GM21526 (cell line): ENCODE data around the gene C12orf43.
A peak's percentile ranks its signal among the peaks of the same experiment; 100 is the strongest.
"Not testable (repeated sequence)": the region's sequence is repeated elsewhere in the genome, so short reads cannot be mapped to it uniquely, and the experiment has no call there.

ENCODE experiments used
- ATAC-seq: cut with Tn5 transposase; IDR thresholded peaks from one replicate; pipeline ENCODE4 v1.9.1; 2021; ENCODE audit warnings: moderate library complexity; ENCODE audit not compliant: unreplicated experiment, low FRiP score

The C12orf43 gene, protein sequence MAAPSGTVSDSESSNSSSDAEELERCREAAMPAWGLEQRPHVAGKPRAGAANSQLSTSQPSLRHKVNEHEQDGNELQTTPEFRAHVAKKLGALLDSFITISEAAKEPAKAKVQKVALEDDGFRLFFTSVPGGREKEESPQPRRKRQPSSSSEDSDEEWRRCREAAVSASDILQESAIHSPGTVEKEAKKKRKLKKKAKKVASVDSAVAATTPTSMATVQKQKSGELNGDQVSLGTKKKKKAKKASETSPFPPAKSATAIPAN

DNA sequence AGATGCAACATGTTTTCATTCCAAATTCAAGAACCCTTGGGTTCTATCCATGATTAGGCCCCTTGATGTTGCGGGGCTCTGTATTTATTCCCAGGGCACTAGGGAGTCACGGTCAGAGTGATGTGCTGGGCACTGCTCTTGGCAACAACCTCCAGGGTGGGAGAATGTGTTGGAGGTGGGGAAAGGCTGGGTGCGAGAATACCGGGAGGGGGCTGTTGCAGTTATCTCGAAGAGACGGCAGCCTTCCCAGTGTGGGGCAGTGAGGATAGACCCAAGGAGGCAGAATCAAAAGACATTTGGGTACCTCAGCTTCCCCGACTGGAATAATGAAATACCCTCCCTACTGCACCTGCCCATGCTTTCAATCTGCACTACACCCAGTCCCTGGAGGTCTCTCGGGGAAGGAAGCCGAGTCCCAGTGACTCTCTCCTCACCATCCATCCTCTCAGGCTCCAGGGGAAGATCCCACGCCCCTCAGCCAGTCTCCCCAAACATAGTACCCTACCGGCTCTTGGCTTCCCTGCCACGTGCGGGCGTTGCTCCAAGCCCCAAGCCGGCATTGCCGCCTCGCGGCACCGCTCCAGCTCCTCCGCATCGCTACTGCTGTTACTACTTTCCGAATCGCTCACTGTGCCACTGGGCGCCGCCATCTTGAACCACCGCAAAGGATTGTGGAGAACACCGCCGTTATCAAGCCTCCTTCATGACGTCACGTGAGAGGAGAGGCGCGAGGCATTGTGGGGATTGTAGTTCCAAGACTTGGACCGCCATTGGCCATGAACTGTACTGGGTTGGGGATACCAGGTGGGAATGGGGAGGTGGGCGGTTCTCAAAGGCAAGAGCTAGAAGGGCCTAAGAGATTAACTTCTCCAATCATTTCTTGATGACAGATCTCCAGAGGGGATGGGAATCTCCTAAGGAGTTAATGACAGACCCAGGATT, at the start of gene C12orf43:
C12orf43 (minus strand) TSS at position 663 of the 942 bp plus-strand sequence; CDS start at position 650, 13 bp downstream.
- peak; percentile 91 for ATAC-seq

DNA sequence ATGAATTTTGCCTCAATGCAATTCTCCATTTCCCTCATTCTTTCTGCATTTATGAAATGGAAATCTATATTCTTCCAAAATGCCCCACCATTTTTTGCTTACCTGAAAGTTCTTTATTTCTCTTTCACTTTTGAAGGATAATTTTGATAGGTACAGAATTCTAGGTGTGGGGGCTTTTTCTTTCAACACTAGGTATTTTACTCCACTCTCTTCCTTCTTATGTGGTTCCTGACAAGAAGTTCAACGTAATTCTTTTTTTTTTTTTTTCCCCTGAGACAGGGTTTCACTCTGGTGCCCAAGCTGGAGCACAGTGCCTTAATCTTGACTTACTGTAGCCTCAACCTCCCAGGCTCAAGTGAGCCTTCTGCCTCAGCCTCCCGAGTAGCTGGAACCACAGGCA, 49.1 kb upstream of the C12orf43 start:
- no peak for ATAC-seq

DNA sequence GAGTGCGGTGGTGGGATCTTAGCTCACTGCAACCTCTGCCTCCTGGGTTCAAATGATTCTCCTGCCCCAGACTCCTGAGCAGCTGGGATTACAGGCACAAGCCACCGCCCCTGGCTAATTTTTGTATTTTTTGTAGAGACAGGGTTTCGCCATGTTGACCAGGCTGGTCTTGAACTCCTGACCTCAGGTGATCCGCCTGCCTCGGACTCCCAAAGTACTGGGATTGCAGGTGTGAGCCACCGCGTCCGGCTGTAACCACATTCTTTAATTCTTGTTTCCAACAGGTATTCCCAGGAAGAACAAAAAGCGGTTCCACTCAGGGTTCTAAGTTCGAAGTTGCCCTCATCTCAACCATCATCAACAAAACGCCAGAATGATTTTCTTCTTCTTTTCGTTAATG, 48.3 kb upstream of the C12orf43 start:
- not testable (repeated sequence) for ATAC-seq

DNA sequence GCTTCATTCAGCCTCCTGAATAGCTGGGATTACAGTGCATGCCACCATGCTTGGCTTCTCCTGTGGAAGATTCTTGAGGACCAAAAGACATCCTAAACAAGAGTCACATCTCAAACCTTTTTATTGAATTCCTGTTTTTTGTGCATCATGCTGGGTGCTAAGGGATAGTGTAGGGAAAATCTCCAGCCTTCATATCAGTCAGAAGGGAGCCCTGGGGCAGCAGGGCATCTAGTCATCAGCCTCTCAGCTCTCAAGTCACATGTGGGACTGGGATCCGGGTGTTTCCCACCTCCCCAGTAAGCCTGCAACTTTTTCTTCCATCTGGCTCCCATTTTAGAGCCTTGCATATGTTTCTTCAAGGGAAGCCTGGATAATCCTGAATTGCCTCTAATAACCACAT, 47.8 kb upstream of the C12orf43 start:
- no peak for ATAC-seq

DNA sequence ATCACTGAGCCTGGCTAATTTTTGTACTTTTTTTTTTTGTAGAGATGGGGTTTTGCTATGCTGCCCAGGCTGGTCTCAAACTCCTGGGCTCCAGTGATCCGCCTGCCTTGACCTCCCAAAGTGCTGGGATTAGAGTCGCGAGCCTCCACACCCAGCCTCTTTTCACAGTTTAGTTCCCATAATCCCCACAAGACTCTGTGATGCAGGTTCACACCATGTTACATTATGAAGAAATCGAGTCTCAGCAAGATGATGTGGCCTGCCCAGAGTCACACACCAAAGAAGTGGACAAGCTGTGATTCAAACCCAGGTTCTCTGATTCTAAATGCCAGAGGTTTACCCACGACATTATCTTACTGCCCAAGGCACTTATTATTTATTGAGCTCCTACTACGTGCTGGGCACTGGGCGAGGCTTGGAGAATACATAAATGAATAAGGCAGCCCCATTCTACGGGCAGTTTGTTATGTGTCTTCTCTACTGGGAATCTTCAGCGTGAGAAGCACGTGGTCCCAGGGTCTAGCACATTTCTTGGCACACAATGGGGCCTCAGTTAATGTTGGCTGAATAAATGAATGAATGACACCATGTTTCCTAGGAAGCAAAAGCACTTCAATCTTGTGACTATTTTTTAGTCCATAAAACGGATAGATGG, 46.2 kb upstream of the C12orf43 start:
- no peak for ATAC-seq

DNA sequence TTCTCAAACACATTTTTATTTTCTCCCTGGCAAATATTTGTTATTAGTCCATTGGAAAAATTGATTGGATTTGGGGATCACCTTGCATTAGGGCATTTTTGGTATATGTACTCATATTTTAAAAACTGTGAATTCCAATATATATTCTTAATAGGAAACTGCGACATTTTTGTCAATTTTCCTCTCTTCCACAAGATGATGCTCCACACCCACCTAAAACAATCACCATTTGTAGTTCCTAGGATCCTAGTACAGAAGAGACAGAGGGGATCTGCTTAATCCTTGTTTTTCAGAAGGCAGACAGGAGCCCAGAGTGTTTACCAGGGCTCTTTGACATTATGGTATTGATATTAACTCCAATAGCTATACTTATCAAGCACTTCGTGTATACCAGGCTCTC, 45.5 kb upstream of the C12orf43 start:
- no peak for ATAC-seq

DNA sequence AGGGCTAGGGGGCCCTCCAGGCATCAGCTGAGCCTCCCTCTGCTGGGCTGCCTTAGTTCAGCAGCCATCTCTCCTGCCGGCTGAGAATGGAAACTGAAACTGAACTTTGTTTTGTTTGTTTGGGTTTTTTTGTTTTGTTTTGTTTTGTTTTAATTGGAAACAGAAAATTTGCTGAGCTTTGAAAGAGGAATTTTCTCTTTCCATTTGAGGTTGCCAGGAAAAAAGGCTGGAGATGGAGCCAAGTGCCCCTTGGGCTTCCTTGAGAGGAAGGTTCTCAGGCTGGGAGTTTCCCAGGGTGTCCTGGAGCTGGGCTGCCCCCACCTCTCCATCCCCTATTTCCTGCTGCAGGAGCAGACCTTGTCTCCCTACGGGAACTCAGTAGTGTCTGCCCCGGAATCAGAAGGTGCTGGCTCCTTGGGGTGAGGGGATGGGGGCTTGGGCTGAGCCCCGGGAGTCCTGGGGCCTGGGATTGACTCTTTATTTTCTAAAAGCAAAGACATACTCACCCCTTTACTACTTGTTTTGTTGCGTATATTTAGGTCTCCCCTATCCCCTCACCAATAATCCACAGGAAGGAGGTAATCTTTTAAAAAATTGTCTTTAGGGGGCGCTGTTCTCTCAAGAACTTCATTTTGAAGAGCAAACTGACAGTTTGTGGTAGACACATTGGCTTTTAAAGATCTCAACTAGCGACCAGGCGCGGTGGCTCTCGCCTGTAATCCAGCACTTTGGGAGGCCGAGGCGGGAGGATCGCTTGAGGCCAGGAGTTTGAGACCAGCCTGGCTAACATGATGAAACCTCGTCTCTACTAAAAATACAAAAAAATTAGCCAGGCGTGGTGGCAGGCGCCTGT, 44.1 kb upstream of the C12orf43 start:
- ATAC-seq, result peak; percentile 85

DNA sequence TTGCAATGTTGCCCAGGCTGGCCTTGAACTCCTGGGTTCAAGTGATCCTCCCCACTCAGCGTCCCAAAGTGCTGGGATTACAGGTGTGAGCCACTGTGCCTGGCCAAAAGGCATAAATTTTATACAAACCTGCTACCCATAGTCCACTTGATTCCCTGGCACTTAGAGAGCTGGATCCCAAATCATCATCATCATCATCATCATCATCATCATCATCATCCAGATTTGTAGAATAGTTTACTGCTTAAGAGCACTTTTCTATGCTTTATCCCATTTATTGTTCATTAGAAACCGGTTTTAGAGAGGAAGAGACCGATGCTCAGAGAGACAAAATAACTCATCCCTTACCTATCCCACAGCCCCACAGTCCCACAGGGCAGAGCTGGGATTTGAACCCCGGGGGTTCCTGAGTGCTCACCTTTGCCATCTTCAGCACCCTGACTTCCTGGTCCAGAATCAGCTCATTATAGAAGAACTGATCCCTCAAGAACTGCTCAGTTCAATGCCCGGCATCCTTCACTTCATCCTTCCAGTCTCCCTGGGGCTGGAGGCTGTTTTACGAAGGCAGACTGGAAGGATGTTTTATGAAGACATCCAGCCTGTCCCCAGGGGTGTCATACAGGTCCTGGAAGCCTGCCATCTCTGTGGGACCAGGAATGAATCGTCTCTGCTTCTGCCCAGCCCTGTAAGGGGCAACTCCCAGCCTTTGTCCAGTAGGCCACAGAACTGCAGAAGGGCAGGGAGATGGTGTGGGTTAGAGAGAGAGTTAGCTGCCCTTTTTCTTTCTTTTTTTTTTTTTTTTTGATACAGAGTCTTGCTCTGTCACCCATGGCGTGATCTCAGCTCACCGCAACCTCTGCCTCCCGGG, 43.0 kb upstream of the C12orf43 start:
- ATAC-seq, result no peak

DNA sequence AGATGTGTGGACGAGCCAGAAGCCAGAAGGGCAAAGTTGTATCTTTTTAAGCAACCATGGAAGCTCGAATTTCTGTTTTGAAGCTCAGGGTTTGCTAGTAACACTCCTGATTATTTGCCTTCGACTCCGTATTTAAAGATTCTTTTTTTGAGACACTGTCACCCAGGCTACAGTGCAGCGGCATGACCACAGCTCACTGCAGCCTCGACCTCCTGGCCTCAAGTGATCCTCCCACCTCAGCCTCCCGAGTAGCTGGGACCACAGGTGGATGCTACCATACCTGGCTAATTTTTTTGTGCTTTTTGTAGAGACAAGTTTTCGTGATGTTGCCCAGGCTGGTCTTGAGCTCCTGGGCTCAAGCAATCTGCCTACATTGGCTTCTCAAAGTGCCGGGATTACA, 41.5 kb upstream of the C12orf43 start:
- no peak for ATAC-seq

DNA sequence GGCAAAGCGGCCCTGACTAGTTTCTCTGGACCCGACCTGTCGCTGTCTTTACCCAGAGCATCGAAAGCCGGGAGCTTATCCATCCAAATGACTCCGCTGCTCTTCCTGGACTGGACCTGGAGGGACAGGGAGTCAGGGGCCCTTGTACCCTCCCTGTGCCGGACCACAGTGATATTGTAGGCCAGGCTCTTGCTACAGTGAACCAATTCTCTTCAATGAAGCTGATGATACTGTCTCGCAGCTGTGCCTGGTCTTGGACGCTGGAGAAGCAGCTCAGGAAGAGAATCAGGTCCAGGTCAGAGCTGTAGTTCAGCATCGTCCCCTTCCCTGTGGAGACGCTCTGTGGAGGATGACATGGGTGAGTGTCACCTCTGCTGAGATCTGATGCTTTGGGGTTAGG, 37.4 kb upstream of the C12orf43 start:
- ATAC-seq, result no peak

DNA sequence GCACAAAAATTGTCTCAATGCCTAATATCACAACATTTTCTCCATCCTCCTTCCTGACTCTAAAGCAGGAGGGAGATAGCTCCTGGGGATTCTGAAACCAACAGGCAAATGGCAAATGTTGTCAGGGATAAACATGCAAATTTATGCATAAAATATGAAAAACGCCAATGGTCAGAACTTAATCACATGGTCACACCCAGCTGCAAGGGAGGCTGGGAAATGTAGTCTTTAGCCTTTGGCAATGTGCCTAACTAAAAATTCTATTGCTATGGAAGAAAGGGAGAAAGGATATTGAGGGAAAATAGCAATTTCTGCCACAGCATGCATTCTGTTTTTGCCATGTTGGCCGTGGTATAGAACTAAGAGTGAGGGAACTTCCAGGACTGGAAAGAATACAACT, 34.4 kb upstream of the C12orf43 start:
- no peak for ATAC-seq

DNA sequence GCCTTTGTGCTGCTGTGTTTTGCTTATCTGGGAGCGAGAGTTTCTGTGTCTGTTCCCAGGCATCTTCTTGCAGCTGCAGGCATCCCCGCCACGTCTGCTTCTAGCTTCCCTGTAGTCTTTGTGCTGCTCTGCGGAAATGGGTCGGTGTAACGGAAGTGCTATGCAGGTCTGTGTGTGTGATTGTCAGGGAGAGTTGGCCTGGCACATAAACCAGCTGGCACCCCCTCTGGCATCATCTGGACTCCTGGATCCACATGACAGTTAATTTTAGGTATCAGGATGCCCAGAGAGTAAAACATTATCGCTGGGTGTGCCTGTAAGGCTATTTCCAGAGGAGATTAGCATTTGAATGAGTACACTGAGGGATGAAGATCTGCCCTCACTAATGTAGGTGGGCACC, 32.2 kb upstream of the C12orf43 start:
- no peak for ATAC-seq

DNA sequence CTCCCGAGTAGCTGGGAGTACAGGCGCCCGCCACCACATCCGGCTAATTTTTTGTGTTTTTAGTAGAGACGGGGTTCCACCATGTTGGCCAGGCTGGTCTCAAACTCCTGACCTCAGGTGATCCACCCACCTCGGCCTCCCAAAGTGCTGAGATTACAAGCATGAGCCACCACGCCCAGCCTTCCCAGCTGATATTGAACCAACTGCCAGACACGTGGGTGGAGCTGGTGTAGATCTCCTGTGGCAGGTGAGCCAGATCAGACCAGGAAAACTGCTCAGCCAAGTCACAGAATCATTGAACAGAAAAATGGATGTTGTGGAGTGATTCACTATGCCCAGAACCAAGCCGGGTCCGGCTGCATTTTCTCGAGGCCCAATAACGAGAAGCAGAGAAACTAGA, 31.1 kb upstream of the C12orf43 start:
- not testable (repeated sequence) for ATAC-seq

DNA sequence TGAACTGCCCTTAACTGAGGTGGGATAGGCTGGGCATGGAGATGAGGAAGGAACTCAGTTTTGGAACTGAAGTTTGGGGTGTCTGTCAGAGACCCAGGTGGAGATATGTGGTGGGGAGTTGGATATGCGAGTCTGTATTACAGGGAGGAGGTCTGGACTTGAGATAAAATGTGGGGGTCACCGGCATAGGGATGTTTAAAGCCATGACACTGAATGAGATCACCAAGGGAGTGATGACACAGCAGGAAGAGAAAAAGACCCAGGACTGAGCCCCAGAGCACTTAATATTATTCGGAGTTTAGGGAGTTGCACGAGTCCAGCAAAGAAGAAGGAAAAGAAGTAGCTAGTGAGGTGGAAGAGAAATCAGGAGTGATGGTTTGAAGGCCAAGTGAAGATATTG, 26.8 kb upstream of the C12orf43 start:
- ATAC-seq, result no peak

DNA sequence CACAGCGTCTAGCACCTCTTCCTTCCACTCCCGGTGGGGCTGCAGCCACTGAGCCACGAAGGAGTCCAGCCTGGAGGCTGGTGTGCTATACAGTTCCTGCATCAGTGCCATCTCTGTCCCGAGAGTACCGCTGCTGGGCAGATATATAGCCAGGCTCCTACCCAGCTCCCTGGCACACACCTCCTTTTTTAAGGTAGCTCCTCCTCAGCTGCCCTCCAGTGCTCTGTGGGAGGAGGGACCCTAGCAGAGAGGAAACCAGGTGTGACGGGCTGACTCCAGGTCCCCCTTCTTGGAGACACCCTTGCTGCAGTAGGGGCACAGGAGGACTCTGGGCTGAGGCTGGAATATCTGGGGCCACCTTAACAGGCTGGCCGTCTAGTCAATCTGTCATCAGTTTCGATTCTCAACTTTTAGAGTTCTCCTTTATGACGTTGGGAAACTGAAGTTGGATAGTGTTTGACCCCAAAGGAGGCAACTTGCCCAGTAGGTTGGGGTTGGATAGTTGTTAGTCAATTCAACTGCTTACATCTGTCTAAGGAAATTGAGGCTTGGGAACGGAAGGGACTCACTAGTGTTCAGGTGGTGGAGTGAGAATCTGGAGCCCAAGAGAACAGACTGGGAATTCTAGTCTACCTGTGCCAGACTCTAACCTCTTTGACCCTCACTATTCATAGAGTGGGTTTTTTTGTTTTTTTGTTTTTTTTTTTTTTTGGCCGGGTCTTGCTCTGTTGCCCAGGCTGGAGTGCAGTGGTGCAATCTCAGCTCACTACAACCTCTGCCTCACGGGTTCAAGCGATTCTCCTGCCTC, 22.8 kb upstream of the C12orf43 start, which contains the start of gene OASL:
OASL (minus strand) TSS at position 386 of the 808 bp plus-strand sequence; CDS start at position 111, 275 bp downstream.
- peak; percentile 56 for ATAC-seq

DNA sequence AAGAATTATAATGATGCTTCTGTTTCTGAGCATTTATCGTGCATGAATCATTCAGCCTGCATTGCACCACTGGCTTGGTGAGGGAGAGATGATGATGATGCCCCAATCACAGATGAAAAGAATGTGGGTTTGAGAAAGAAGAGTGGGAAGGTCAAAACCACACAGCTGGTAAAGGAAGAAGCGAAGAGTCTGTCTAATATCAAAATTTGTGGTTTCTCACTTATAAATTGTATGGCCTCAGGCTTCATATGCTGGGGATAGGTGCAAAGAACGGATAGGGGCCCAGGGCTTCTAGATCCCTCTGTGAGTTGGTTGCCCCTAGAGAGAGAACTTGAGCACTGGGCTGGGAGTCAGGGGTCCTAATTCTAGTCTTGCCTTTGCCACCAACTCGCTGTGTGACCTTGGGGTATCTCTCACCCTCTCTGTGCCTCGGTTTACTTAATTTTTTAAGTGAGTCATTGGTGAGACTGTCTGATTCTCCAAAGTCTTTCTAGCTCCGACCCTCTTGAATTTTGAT, 20.6 kb upstream of the C12orf43 start:
- no peak for ATAC-seq

DNA sequence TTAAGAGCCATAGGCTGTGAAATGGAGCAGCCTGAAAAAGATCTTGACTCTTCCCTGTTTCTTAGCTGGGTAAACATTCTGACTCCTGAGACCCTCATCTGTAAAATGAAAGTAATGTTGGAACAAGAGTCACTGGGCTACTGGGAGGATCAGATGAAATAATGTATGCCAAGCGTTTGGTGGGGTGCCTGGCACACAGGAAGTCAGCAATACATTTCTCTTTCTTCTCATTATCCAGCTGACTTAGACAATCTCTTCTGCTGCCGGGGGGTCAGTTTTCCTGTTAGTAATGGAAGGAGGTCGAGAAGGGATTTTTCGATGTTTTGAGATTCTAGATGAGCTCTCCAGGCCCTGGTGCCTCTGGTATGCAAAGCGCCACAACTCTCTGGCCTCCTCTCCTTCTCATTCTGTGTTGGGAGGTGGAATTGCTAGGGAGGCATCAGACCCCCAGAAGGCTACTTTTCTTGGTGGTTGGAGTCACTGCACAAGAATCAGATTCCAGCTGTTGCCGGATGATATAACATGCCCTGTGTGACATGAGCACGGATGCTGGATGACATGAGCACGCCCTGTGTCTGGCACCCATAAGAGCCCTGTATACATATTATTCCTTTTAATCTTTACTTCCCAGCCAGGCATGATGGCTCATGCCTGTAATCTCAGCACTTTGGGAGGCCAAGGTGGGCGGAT, 18.5 kb upstream of the C12orf43 start:
- ATAC-seq, result no peak
